Gastrocnemius medialis (tissue), 4 donors: ENCODE data around the gene FRMD4B. TPM values are rescaled to one million over a fixed set of nuclear protein-coding genes. Genes with fewer than 3 reads are reported as not detected.

Source experiments
- ATAC-seq, 2 donors: fragments of 150-250 bp; one replicate each; pipeline ENCODE4 v1.9.1; 2016
- DNase-seq, 2 donors: peaks; one replicate each; pipeline ENCODE4 v3.0.0-alpha.2; 2019
- H3K27ac ChIP-seq, 4 donors: fragments of 200-600 bp; sonication (generic); 1 replicate in 1 of 4; 2 replicates in 3 of 4; pipeline ENCODE4 v1.5.1; 2016 to 2018; ENCODE audit warnings: mild to moderate bottlenecking in 2 of 4, moderate library complexity in 1 of 4
- H3K27me3 ChIP-seq, 3 donors: fragments of 200-600 bp; sonication (generic) in 2 of 3; 1 replicate in 1 of 3; 2 replicates in 2 of 3; pipeline versions ENCODE4 v1.5.1 to v1.6.0; 2016 to 2019; ENCODE audit warnings: mild to moderate bottlenecking in 1 of 3, moderate library complexity in 1 of 3
- H3K36me3 ChIP-seq, 2 donors: fragments of 200-600 bp; sonication (generic) in 1 of 2; one replicate each; pipeline ENCODE4 v1.5.1; 2017 to 2018
- H3K4me1 ChIP-seq, 2 donors: fragments of 200-600 bp; sonication (generic) in 1 of 2; one replicate each; pipeline ENCODE4 v1.5.1; 2016 to 2017; ENCODE audit warnings: mild to moderate bottlenecking in 2 of 2
- H3K4me3 ChIP-seq, 4 donors: fragments of 200-600 bp; sonication (generic) in 3 of 4; 1 replicate in 1 of 4; 2 replicates in 3 of 4; pipeline ENCODE4 v1.5.1; 2016 to 2019; ENCODE audit warnings: mild to moderate bottlenecking in 2 of 4
- H3K9me3 ChIP-seq, 3 donors: fragments of 200-600 bp; sonication (generic) in 2 of 3; 1 replicate in 1 of 3; 2 replicates in 2 of 3; pipeline ENCODE4 v1.5.1; 2016 to 2019
- POLR2A ChIP-seq, 2 donors: fragments of 450-650 bp; IDR thresholded peaks; one replicate each; pipeline ENCODE4 v1.6.1; 2017; ENCODE audit warnings: antibody characterized with exemption in 2 of 2, mild to moderate bottlenecking in 2 of 2, moderate library complexity in 2 of 2
- in situ Hi-C, 4 donors: fragments of 200-750 bp; cut with MboI; loops; one replicate each; pipeline versions ENCODE4 v1.15.0 to v1.8.0; 2017; ENCODE audit warnings: low sequenced_read_pairs in 4 of 4
- intact Hi-C: fragments of 100-400 bp; cut with DNase I; formaldehyde crosslinking; loops from one replicate; pipeline ENCODE4 v1.15.1; 2023; ENCODE audit warnings: low total_unique reads
- total RNA-seq, 4 donors: library from RNA; depleted of rRNA; stranded (reverse); fragments of >200 nt; gene quantifications; one replicate each; pipeline versions ENCODE4 v1.1.0 to v1.2.3, GENCODE V29; 2016
- TF ChIP-seq, protein P1 (sequence below), 5 experiments: fragments of 450-650 bp in 3 of 5; fragments of 200-600 bp in 2 of 5; sonication (generic) in 2 of 5; IDR thresholded peaks in 4 of 5; conservative IDR thresholded peaks in 1 of 5; 1 replicate in 4 of 5; 2 replicates in 1 of 5; pipeline ENCODE4 v1.5.1; 2016 to 2019; ENCODE audit warnings: antibody characterized with exemption in 5 of 5, mild to moderate bottlenecking in 3 of 5, moderate library complexity in 3 of 5

Gene FRMD4B
- total RNA-seq, 4 donors from 2014 or later: 0.29 to 3.6 (median 1.7) TPM

DNA sequence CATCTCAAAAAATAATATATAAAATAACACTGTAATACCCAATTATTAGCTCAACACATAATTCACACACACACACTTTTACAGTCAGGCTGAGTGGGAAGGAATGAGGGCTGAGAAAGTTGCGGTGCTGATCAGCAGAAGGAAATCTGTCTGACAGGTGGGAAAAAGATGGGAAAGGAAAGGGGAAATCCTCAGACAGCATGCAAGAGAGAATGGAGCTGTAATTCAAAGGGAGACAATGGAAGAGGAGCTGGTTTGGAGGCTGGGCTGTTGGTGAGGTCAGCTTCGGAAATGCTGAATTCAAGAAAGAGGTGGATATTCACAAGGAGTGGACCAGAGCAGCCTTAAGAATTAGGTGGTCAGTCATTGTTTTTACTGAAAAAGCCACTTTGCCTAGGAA, 141.8 kb downstream of the FRMD4B start:
- in situ Hi-C loops (no loop called here), intact Hi-C loops (no loop called here)
- ATAC-seq: no peak

DNA sequence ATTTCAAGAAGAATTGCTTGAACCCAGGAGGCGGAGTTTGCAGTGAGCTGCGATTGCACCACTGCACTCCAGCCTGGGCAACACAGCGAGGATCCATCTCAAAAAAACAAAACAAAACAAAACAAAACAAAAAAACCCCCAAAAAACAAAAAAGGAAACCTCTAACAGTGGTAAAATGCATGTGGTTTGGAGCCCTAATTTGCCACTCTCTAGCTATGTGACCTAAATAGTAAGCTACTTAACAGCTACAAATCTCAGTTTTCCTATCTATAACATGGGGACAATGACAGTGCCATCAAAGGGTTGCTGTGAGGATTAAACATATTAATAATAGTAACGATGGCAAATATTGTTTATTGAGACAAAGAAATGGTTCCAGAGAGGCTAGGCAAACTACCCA, 144.1 kb downstream of the FRMD4B start:
- H3K27ac ChIP-seq: no peak overlapping the region
- DNase-seq: no peak
- no peaks in the 10 kb centered on the region for H3K27me3 ChIP-seq
- TF ChIP-seq POLR2A (IDR thresholded peaks at IDR 0.05): no peak
- TF ChIP-seq, protein P1, sequence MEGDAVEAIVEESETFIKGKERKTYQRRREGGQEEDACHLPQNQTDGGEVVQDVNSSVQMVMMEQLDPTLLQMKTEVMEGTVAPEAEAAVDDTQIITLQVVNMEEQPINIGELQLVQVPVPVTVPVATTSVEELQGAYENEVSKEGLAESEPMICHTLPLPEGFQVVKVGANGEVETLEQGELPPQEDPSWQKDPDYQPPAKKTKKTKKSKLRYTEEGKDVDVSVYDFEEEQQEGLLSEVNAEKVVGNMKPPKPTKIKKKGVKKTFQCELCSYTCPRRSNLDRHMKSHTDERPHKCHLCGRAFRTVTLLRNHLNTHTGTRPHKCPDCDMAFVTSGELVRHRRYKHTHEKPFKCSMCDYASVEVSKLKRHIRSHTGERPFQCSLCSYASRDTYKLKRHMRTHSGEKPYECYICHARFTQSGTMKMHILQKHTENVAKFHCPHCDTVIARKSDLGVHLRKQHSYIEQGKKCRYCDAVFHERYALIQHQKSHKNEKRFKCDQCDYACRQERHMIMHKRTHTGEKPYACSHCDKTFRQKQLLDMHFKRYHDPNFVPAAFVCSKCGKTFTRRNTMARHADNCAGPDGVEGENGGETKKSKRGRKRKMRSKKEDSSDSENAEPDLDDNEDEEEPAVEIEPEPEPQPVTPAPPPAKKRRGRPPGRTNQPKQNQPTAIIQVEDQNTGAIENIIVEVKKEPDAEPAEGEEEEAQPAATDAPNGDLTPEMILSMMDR (IDR thresholded peaks at IDR 0.05 in 4 of 5, conservative IDR thresholded peaks at IDR 0.05 in 1 of 5): no peak
- no peaks in the 10 kb centered on the region for H3K4me1 ChIP-seq
- H3K4me3 ChIP-seq: no peak overlapping the region
- in situ Hi-C loops: no loop called here
- ATAC-seq: no peak
- intact Hi-C loops: no loop called here
- no peaks in the 10 kb centered on the region for H3K9me3 ChIP-seq
- H3K36me3 ChIP-seq: no peaks in the 10 kb centered on the region

More for the DNA sequence above, 141.8 kb downstream of the FRMD4B start:
- TF ChIP-seq, protein P1 (IDR thresholded peaks at IDR 0.05 in 4 of 5, conservative IDR thresholded peaks at IDR 0.05 in 1 of 5): no peak
- no peak for TF ChIP-seq POLR2A (IDR thresholded peaks at IDR 0.05)
- Histone ChIP-seq H3K4me1 (no peaks in the 10 kb centered on the region), H3K27me3 (no peaks in the 10 kb centered on the region), H3K36me3 (no peaks in the 10 kb centered on the region), H3K27ac (no peak overlapping the region), H3K4me3 (no peak overlapping the region), H3K9me3 (no peaks in the 10 kb centered on the region)
- DNase-seq: no peak

DNA sequence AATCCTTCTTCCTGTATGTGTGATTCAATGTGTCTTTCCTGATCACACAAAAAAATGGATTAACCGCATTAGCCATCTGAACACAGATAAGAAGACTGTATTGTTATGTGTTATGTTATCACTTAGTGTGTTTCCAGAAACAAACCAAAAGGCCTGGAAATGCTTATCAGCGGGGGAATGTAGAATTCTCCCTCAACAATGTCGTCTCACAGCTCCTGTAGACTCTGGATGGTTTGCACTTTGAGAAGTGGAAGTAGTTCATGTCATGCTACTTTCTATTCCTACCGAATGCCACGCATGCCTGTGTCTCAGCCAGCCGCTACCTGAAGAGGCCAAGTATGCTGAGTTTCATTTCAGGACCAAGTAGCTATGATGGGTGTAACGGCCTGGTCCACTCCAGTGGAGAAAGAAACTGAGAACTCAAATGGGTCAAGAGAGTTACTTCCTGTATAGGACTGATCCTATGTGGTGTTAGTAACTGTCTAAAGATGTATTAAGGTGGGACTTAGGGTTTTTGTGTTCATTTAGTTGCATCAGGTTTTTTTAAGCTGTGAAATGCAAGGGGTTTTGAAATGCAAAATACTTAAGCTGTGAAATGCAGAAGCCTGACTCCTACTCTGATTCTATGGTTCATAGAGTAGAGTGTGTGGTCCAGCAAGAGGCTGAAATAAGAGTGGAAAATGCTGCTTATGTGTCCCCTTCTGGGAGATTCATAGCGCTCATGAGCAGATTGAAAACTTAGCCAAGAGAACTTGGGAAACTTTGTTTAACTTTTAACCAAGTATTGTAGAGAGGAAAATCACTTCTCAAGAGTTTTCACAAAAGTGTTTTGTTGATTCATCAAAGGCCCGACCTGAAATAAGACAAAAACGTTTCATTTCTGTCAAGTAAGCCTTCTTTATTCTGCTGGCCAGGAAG, 145.0 kb downstream of the FRMD4B start:
- no peaks in the 10 kb centered on the region for H3K36me3 ChIP-seq
- no peaks in the 10 kb centered on the region for H3K27me3 ChIP-seq
- in situ Hi-C loops: no loop called here
- TF ChIP-seq, protein P1 (IDR thresholded peaks at IDR 0.05 in 4 of 5, conservative IDR thresholded peaks at IDR 0.05 in 1 of 5): no peak
- no peak for TF ChIP-seq POLR2A (IDR thresholded peaks at IDR 0.05)
- H3K4me1 ChIP-seq: no peaks in the 10 kb centered on the region
- H3K9me3 ChIP-seq: no peaks in the 10 kb centered on the region
- H3K27ac ChIP-seq: no peak overlapping the region
- intact Hi-C loops: no loop called here
- DNase-seq: no peak
- no peak for ATAC-seq
- no peak overlapping the region for H3K4me3 ChIP-seq

DNA sequence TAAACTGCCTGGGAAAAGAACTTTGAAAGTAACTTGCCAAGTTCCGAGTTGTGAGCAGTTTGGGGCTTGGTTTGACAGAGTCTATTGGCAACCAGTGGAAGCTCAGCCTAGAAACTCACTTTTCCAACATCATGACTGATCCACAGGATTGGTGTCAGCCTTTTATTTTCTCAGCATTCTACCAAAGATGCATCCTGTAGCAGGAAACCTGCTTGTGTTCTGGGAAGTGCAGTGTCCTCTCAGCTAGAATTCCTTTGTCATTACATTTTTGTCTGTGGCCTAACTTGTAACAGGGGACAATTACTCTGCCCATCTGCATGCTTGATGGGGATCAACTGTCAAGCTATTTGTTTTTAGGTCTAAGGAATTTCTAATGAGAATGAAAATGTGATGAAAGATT, 146.8 kb downstream of the FRMD4B start:
- no peaks in the 10 kb centered on the region for H3K4me1 ChIP-seq
- no peaks in the 10 kb centered on the region for H3K27me3 ChIP-seq
- ATAC-seq (no peak), DNase-seq (no peak)
- H3K27ac ChIP-seq: no peak overlapping the region
- no peaks in the 10 kb centered on the region for H3K36me3 ChIP-seq
- no peak for TF ChIP-seq POLR2A (IDR thresholded peaks at IDR 0.05)
- TF ChIP-seq, protein P1 (IDR thresholded peaks at IDR 0.05 in 4 of 5, conservative IDR thresholded peaks at IDR 0.05 in 1 of 5): no peak
- intact Hi-C loops (no loop called here), in situ Hi-C loops (no loop called here)
- no peaks in the 10 kb centered on the region for H3K9me3 ChIP-seq
- H3K4me3 ChIP-seq: no peak overlapping the region
